Measurements from ENCODE around the gene DISP1. TPM values are rescaled to one million over a fixed set of nuclear protein-coding genes. Genes with fewer than 3 reads are reported as not detected.

DISP1 gene
- total RNA-seq, 2 donors from 2014 or later: 2.2 to 2.9 TPM

GRCh38 chr1:222813866-222814535 lies 838 bp upstream of the DISP1 start:
- peak overlapping the region; percentile 91 for H3K4me3 Mint-ChIP-seq
- ATAC-seq: no peak

GRCh38 chr1:222815440-222815765 lies 564 bp downstream of the DISP1 start:
- DNase-seq (ENCODE audit: low spot score) (no peak), ATAC-seq (no peak)
- H3K9me3 Mint-ChIP-seq: peaks cover 5% of the 10 kb centered on the region
- peak overlapping the region; percentile 73 to 76 for H3K27ac Mint-ChIP-seq
- peak overlapping the region; percentile 91 for H3K4me3 Mint-ChIP-seq
- peaks cover 20 to 36% of the 10 kb centered on the region in 2 donors for H3K4me1 Mint-ChIP-seq (ENCODE audit: low read depth in 2 of 2)
- H3K36me3 Mint-ChIP-seq: no peaks in the 10 kb centered on the region
- peaks cover 3 to 4% of the 10 kb centered on the region in 2 donors for H3K27me3 Mint-ChIP-seq

More at GRCh38 chr1:222813866-222814535, 838 bp upstream of the DISP1 start:
- peak overlapping the region; percentile 73 to 76 for H3K27ac Mint-ChIP-seq
- peaks cover 5% of the 10 kb centered on the region for H3K9me3 Mint-ChIP-seq
- H3K4me1 Mint-ChIP-seq (ENCODE audit: low read depth in 2 of 2): peaks cover 16 to 29% of the 10 kb centered on the region in 2 donors
- DNase-seq (ENCODE audit: low spot score): no peak
- H3K27me3 Mint-ChIP-seq: peaks cover 3 to 7% of the 10 kb centered on the region in 2 donors
- H3K36me3 Mint-ChIP-seq: no peaks in the 10 kb centered on the region

GRCh38 chr1:222817529-222817928 lies 2.7 kb downstream of the DISP1 start:
- no peak for ATAC-seq
- Mint-ChIP-seq H3K27me3 (no peaks in the 10 kb centered on the region), H3K4me3 (peak overlapping the region; percentile 2)

DNA sequence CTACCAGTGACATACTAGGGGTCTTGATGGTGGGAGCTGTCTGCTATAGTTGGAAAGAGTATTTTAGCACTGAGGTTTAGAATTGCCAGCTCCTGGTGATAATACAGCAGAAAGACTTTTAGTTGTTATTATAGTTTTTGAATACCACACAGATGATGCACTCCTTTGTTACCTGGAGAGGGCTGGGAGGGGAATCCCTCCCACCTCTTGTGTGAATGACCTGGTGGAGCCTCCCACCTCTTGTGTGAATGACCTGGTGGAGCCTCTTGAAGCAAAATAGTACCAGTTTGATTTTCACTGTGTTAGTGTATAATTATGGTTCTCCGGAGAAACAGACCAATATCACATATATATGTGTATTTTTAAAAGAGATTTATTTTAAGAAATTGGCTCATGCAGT lies 3.3 kb downstream of the DISP1 start:
- H3K36me3 Mint-ChIP-seq: no peaks in the 10 kb centered on the region
- no peak for DNase-seq (ENCODE audit: low spot score)
- H3K4me3 Mint-ChIP-seq: no peak overlapping the region
- H3K27ac Mint-ChIP-seq: no peak overlapping the region
- peaks cover 28 to 36% of the 10 kb centered on the region in 2 donors for H3K4me1 Mint-ChIP-seq (ENCODE audit: low read depth in 2 of 2)
- no peaks in the 10 kb centered on the region for H3K27me3 Mint-ChIP-seq
- ATAC-seq: no peak
- peaks cover 5% of the 10 kb centered on the region for H3K9me3 Mint-ChIP-seq

More at GRCh38 chr1:222817529-222817928, 2.7 kb downstream of the DISP1 start:
- Mint-ChIP-seq H3K4me1 (ENCODE audit: low read depth in 2 of 2) (peaks cover 24 to 36% of the 10 kb centered on the region in 2 donors), H3K9me3 (peaks cover 5% of the 10 kb centered on the region), H3K36me3 (no peaks in the 10 kb centered on the region), H3K27ac (no peak overlapping the region)
- no peak for DNase-seq (ENCODE audit: low spot score)

DNA sequence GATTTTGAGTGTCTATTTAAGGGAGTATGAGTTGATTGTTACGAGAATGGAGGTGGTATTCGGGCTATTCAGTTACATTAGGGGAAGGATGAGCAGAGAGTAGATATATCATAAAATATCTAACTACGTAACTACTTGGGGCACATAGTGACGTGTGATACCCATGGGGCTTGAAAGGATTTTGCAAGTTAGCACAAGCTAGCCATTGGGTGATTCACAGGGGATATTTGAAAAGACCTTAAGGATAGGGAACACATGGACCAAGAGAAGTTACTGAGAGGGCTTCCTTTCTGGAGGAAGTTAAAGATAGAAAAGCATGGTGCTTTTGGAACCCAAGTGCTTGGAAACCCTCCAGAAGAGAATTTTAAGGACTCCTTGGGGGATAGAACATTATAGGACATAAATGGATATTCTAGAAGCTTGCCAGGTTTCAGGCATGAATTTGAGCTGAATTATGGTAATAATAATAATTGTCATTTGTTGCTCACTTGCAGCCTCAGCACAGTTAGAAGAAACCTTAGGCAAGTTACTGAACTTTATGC lies 5.4 kb downstream of the DISP1 start:
- Mint-ChIP-seq H3K27me3 (no peaks in the 10 kb centered on the region), H3K36me3 (no peaks in the 10 kb centered on the region), H3K27ac (no peak overlapping the region), H3K4me3 (no peak overlapping the region), H3K9me3 (no peaks in the 10 kb centered on the region), H3K4me1 (ENCODE audit: low read depth in 2 of 2) (peaks cover 19 to 25% of the 10 kb centered on the region in 2 donors)
- ATAC-seq (no peak), DNase-seq (ENCODE audit: low spot score) (no peak)

- Mint-ChIP-seq H3K9me3 (no peaks in the 10 kb centered on the region), H3K27me3 (no peaks in the 10 kb centered on the region), H3K4me3 (no peak overlapping the region), H3K27ac (no peak overlapping the region), H3K36me3 (no peaks in the 10 kb centered on the region), H3K4me1 (ENCODE audit: low read depth in 2 of 2) (peaks cover 16 to 17% of the 10 kb centered on the region in 2 donors)
- DNase-seq (ENCODE audit: low spot score) (no peak), ATAC-seq (no peak)
Observed at GRCh38 chr1:222821239-222821638, 6.4 kb downstream of the DISP1 start.

DNA sequence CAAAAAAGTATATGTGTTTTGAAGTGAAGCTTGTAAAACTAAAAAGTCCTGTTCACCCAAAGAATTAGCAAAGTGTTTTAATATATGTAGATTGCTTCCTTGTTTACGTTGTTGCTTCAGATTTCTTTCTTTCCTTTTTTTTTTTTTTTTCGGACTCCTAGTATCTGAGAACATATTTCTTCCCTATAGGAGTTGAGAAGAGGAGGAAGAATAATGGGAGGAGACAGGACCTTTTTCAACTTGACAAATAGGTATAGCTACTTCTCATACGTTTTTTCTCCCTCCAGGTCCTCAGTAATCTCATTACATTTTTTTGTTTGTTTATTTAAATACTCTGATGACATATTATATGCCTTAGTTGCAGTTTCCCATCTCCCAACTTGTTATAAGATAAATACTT lies 8.9 kb downstream of the DISP1 start:
- Mint-ChIP-seq H3K4me1 (ENCODE audit: low read depth in 2 of 2) (peaks cover 7 to 14% of the 10 kb centered on the region in 2 donors), H3K9me3 (no peaks in the 10 kb centered on the region), H3K27me3 (no peaks in the 10 kb centered on the region), H3K4me3 (no peak overlapping the region), H3K36me3 (no peaks in the 10 kb centered on the region), H3K27ac (no peak overlapping the region)
- DNase-seq (ENCODE audit: low spot score) (no peak), ATAC-seq (no peak)

DNA sequence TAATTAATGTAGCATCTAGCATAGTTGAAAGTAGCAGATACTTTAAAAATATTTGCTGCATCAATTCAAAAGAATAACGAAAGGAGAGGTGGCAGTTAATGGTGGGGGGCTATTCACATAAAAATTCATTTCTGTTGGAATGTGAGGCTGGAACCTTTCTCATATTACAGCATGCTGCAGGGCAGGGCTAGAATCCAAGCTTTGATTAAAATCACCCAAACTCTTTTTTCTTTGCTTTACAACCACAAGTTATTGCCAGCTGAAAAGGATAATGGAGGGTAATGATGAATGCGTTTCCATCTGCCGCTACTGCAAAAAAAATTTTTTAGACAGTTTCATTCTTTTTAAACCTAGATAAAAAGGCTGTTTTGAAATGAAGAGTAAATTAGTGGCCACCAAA lies 9.8 kb downstream of the DISP1 start:
- Mint-ChIP-seq H3K4me1 (ENCODE audit: low read depth in 2 of 2) (peaks cover 7 to 14% of the 10 kb centered on the region in 2 donors), H3K4me3 (no peak overlapping the region), H3K27me3 (no peaks in the 10 kb centered on the region), H3K9me3 (no peaks in the 10 kb centered on the region), H3K27ac (no peak overlapping the region), H3K36me3 (no peaks in the 10 kb centered on the region)
- DNase-seq (ENCODE audit: low spot score): no peak
- ATAC-seq: no peak

DNA sequence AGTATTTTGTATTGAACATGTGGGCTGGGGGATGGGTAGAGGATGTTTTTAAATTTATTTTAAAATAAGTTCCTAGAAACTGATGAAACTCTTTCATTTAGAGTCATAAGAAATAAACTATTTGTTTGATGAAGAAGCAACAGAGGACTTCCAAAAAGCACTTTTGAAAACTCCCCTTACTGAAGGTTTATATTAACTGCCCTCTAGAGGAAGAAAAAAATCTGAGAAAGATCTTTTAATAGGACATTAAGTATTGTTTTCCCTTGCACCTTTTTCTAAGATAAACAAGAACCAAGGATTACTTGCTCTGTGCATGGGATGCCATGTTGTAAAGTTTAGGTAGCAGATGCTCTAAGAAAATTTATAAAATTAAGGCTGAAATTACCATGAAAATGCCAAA lies 14.1 kb downstream of the DISP1 start:
- ATAC-seq: no peak
- no peaks in the 10 kb centered on the region for H3K36me3 Mint-ChIP-seq
- H3K4me1 Mint-ChIP-seq (ENCODE audit: low read depth in 2 of 2): no peaks in the 10 kb centered on the region
- no peak for DNase-seq (ENCODE audit: low spot score)
- H3K9me3 Mint-ChIP-seq: no peaks in the 10 kb centered on the region
- H3K27me3 Mint-ChIP-seq: no peaks in the 10 kb centered on the region
- no peak overlapping the region for H3K4me3 Mint-ChIP-seq
- no peak overlapping the region for H3K27ac Mint-ChIP-seq

GRCh38 chr1:222829868-222830267 lies 15.0 kb downstream of the DISP1 start:
- DNase-seq (ENCODE audit: low spot score) (no peak), ATAC-seq (no peak)
- Mint-ChIP-seq H3K27ac (no peak overlapping the region), H3K27me3 (no peaks in the 10 kb centered on the region), H3K4me1 (ENCODE audit: low read depth in 2 of 2) (no peaks in the 10 kb centered on the region), H3K9me3 (no peaks in the 10 kb centered on the region), H3K4me3 (no peak overlapping the region), H3K36me3 (no peaks in the 10 kb centered on the region)

DNA sequence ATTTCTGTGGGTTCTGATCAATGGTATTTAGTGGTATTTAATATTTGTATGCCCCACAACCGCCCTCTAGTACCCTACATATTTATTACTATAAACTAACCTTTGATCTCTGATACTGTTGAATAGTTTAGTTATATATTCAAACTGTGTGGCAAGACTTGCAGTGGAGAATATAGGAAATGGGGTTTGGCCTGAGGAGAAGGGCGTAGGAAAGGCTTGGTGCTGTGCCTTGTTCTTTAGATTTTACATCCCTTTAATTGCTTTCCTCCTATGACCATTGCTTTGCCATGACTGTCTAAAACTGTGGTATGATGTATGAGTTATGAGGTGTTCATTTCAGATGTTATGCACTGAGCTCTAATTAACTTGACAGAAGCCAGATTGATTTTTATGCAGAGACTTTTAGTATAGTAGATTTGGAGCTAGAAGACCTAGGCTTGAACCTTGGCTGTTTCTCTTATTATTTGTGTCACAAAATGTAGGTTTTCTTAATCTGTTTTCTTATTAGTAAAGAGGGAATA lies 18.6 kb downstream of the DISP1 start:
- H3K27ac Mint-ChIP-seq: no peak overlapping the region
- DNase-seq (ENCODE audit: low spot score) (no peak), ATAC-seq (no peak)
- H3K36me3 Mint-ChIP-seq: no peaks in the 10 kb centered on the region
- no peaks in the 10 kb centered on the region for H3K4me1 Mint-ChIP-seq (ENCODE audit: low read depth in 2 of 2)
- no peaks in the 10 kb centered on the region for H3K27me3 Mint-ChIP-seq
- H3K9me3 Mint-ChIP-seq: no peaks in the 10 kb centered on the region
- no peak overlapping the region for H3K4me3 Mint-ChIP-seq

DNA sequence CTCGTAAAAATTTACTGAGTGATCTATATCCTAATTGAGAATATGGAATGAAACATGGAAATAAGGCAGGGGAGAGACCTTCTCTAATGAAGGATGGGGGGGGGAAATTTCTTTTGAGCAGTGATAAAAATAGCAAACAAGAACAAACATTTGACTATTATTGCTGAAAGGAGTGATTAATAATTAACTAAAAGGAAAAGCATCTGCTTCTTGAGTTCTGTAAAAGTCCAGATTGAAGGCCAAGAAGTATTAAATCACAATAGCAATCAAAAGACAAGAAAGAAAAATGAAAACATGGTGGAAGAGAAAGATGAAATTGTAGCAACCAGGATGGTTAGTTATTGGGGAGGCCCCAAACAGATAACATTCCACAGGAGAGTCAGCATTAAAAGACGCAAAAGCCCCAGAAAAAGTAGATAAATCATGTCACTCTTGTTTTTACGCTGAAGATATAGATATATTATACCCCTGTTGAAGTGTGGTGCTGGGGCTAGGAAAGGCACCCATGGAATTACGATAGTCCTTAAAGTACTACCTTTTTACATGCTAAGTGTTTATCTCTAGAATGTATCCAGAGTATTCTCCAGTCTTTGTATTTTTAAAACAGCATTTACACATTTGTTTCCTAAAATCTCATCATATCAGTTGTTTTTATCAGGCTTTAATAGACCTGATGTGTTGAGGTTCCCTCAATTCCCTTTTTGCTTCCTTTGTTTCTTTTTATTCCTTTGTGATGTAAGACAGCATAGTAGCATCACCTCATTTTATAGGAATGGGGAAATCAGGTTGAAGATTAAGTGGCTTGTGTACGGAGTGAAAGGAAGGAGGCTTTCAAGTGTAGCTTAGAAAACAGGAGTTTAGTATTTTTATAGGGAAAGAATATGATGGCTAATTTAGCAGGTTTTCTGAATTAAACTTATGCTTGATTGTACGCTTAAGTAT lies 28.9 kb downstream of the DISP1 start:
- H3K4me3 Mint-ChIP-seq: no peak overlapping the region
- no peaks in the 10 kb centered on the region for H3K36me3 Mint-ChIP-seq
- H3K4me1 Mint-ChIP-seq (ENCODE audit: low read depth in 2 of 2): no peaks in the 10 kb centered on the region
- H3K27me3 Mint-ChIP-seq: no peaks in the 10 kb centered on the region
- H3K9me3 Mint-ChIP-seq: no peaks in the 10 kb centered on the region
- no peak for DNase-seq (ENCODE audit: low spot score)
- no peak overlapping the region for H3K27ac Mint-ChIP-seq
- no peak for ATAC-seq

DNA sequence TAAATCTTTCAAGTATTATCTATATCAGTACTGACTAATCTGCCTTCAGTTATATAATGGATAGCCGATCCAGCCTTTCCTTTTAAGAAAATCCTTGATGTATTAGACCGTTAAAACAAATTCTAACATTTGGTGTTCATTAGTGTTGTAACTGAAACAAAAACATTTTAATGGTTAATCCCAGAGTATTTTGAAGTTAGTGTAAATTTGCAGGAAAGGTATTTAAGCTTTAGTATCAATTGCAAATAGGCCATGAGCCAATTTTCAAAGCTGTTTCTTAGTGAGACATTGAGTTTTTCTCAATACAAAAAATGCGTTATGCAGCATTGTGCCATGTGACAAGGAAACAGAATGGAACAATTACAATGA lies 29.6 kb downstream of the DISP1 start:
- Mint-ChIP-seq H3K36me3 (no peaks in the 10 kb centered on the region), H3K27me3 (no peaks in the 10 kb centered on the region), H3K4me3 (no peak overlapping the region), H3K4me1 (ENCODE audit: low read depth in 2 of 2) (no peaks in the 10 kb centered on the region), H3K9me3 (no peaks in the 10 kb centered on the region), H3K27ac (no peak overlapping the region)
- DNase-seq (ENCODE audit: low spot score) (no peak), ATAC-seq (no peak)

- Mint-ChIP-seq H3K9me3 (no peaks in the 10 kb centered on the region), H3K36me3 (no peaks in the 10 kb centered on the region), H3K4me3 (no peak overlapping the region), H3K4me1 (ENCODE audit: low read depth in 2 of 2) (peaks cover 0 to 3% of the 10 kb centered on the region in 2 donors), H3K27me3 (no peaks in the 10 kb centered on the region), H3K27ac (no peak overlapping the region)
- no peak for DNase-seq (ENCODE audit: low spot score)
- ATAC-seq: no peak
Observed at GRCh38 chr1:222845763-222846162, 30.9 kb downstream of the DISP1 start.

Measured in natural killer cell treated with Interleukin-12 subunit alpha and Interleukin-12 subunit beta and Interleukin-15 and Interleukin-18, amount 100 ng/mL, for 72 hours (primary cell).